GM18520 (cell line): Measurements from ENCODE around the gene VPS13D.

ENCODE experiments used
- ATAC-seq: cut with Tn5 transposase; IDR thresholded peaks from one replicate; pipeline ENCODE4 v1.9.1; 2021; ENCODE audit not compliant: unreplicated experiment

Gene VPS13D, protein sequence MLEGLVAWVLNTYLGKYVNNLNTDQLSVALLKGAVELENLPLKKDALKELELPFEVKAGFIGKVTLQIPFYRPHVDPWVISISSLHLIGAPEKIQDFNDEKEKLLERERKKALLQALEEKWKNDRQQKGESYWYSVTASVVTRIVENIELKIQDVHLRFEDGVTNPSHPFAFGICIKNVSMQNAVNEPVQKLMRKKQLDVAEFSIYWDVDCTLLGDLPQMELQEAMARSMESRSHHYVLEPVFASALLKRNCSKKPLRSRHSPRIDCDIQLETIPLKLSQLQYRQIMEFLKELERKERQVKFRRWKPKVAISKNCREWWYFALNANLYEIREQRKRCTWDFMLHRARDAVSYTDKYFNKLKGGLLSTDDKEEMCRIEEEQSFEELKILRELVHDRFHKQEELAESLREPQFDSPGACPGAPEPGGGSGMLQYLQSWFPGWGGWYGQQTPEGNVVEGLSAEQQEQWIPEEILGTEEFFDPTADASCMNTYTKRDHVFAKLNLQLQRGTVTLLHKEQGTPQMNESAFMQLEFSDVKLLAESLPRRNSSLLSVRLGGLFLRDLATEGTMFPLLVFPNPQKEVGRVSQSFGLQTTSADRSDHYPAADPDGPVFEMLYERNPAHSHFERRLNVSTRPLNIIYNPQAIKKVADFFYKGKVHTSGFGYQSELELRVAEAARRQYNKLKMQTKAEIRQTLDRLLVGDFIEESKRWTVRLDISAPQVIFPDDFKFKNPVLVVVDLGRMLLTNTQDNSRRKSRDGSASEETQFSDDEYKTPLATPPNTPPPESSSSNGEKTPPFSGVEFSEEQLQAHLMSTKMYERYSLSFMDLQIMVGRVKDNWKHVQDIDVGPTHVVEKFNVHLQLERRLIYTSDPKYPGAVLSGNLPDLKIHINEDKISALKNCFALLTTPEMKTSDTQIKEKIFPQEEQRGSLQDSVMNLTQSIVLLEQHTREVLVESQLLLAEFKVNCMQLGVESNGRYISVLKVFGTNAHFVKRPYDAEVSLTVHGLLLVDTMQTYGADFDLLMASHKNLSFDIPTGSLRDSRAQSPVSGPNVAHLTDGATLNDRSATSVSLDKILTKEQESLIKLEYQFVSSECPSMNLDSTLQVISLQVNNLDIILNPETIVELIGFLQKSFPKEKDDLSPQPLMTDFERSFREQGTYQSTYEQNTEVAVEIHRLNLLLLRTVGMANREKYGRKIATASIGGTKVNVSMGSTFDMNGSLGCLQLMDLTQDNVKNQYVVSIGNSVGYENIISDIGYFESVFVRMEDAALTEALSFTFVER (N-terminal part only)

GRCh38 chr1:12229835-12230548, at the start of gene VPS13D:
Gene VPS13D, plus strand, starts transcription at chr1:12230030. Its CDS starts 4,237 bp downstream, at chr1:12234267.
- peak; percentile 69 for ATAC-seq

GRCh38 chr1:12180315-12180714, 49.5 kb upstream of the VPS13D start:
- no peak for ATAC-seq

DNA sequence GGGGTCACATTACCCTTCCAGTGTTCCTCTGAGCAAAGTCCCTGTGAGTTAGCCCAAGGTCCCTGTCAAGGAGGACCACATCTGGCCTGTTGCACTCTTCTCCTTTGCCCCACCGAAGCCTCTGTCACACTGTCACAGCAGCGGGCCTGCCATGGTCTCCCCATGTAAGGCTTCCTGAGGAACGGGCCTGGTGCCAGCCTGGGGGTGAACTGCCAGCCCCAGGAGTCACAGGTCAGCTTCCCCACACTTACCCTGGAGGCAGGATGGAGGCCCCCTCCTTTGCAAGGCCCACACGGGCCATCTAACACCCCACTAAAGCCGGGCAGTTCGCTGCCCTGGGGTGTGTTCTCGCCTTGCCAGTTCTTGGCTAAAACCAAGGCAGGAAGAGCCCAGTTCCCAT, 48.9 kb upstream of the VPS13D start:
- ATAC-seq = no peak

- no peak for ATAC-seq
Observed at GRCh38 chr1:12181568-12181967, 48.3 kb upstream of the VPS13D start.

- ATAC-seq = no peak
Observed at GRCh38 chr1:12182410-12182984, 47.3 kb upstream of the VPS13D start.

DNA sequence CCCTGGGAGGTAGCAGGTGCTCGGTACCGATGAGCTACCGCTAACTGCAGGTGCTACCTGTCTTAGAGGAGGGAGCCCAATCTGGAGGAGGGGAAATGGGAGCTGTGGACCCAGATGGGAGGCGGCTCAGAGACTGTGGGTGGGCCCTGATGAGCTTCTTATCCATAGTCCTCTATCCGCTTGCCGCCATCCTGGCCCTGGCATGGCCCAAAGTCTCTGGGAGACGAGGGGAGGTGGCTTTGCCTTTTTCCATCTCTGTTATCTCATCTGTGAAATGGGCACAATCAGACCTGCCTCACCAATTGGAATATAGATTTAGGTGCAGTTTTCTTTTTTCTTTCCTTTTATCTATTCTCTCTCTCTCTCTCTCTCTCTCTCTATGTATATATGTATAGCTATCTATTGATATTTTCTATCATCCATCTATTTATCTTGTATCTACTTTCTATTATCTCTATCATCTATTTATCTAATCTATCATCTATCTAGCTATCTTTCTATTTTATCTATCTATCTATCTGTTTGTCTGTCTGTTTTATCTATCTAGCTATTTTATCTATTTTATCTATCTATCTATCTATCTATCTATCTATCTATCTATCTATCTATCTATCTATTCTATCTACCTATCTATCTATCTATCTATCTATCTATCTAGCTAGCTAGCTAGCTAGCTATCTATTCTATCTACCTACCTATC, 46.6 kb upstream of the VPS13D start:
- no peak for ATAC-seq

DNA sequence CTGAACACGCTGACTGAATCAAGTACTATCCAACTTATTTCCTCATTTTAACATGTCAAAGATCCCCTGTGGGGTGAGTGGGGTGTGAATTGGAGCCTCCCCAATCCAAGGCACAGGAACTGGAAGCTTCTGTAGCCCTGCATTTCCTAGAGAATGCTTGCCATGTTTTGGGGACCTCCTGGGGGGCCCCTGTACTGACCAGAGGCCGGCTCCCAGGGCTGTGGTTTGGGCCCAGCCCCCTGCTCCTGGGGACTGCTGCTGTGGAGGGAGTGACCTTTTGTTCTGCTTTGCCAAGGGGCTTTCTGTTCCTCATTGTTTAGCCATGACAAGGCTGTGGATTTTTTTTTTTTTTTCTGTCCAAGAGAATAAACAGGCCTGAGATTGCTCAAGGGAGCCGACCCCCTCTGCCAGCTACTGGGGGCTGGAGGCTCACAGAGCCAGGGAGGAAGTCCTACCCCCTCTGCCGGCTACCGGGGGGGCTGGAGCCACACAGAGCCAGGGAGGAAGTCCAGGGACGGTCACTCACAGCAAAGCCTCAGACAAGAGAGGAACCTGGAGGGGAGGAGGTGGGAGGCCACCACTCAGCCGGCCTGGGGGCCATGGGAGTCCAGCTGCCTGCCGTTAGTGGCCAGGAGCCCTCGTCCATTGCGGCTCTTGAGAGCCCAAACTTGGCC, 45.7 kb upstream of the VPS13D start:
- no peak for ATAC-seq

GRCh38 chr1:12185036-12185917, 44.6 kb upstream of the VPS13D start:
- ATAC-seq = no peak

DNA sequence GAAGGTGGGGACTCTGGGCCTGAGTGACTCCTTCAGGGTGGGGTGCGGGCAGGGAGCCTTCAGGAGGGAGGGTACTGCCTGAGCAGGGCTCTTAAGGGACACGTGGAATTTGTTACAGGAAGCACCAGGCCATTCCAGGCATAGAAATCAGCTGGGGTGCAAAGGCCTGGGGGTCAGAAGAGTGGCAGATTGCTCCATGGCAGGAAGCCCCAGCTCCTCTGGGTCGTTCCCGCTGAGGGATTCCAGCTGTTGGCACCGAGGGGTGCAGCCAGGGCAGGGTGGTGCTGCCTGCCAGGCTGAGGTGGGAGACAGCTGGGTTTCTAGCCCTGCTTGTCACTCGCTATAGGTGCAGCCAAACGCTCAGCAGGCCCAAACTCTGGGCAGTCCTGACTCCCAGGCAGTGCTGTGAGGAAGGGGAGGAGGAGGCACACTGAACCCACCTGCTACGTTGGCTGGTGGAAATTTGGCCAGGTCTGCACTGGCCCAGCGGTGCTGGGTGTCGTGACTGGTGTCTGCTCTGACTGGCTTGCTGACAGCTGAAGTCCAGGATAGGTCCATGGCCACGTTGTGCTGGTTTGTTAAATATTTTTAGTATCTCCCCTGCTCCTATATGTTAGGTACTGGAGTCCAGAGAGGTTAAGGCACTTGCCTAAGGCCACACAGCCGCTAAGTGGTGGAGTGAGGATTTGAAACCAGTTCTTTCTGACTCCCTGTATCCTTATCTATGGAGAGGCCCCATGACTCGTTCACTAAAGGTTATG, 43.7 kb upstream of the VPS13D start:
- ATAC-seq = no peak

DNA sequence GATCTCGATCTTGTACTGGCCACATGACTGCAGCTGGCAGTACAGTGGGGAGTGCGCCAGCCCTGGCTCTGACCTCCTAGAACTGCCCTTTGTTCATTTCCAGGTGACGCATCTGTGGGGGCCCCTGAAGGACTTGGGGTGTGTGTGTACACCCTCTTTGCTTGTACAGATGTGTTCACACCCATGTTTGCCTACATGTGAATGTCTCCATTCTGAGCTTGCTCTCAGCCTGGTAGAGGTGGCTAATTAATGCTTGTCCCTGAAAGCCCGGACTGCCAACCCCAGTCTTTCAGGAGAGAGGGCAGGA, 43.2 kb upstream of the VPS13D start:
- no peak for ATAC-seq

DNA sequence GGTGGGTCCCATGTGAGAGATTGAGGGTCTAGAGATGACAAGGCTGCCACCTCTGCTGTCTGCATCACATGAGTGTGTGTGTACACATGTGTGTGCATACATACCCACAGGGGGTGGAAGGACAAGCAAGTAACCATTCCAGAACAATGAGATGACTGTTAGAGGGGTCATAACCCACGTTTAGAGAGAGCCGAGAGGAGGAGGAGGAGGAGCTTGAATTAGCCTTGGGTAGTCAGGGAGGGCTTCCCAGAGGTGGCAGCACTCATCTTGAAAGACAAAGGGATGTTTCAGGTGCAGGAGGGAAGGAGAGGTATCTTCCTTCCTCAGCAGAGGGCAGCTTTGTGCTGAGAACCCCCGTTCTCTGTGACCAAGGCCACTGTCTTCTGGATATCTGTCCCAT, 41.7 kb upstream of the VPS13D start:
- ATAC-seq = no peak

GRCh38 chr1:12188657-12189327, 41.0 kb upstream of the VPS13D start:
- no peak for ATAC-seq

DNA sequence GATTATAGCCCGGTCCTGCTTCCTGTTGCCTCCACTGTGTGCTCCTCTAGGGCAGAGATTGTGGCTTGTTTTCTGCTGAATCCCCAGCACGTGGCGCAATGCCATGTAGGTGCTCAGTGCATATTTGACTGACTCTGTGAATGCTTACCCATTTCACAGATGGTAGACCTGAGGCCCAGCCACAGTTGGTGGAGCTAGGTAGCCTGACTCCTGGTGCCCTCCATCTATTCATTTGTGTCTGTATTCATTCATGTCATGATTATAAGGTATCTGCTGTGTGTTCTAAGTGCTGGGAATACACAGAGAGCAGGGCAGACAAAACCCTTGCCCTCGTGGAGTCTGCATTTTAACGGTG, 40.5 kb upstream of the VPS13D start:
- ATAC-seq = no peak

GRCh38 chr1:12191242-12192032, 38.4 kb upstream of the VPS13D start:
- no peak for ATAC-seq

DNA sequence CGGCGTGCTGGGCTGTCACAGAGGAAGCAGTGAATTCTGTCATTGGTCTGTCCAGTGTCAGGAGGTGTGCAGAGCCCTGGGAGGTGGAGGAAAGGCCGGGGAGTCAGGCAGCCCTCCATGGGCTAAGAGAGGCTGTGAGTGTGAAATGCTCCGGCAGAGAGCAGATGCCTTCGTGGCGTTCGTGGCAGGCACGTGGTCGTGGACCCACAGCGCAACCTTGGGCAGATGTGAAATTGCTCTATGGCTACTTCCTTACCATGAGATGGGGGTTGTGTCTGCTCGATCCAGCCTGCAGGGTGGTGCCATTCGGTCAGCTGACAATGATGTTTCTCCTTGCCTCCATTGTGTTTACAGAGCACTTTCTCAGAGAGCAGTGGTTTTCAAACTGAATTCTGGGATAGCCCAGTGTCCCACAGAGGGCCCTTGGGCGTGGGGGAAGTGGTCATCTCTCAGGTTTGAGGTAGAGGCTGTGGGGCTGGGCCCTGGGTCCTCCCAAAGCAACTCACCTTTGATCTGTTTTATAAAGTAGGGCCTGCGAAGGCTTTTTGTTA, 35.1 kb upstream of the VPS13D start:
- no peak for ATAC-seq

GRCh38 chr1:12195416-12195815, 34.4 kb upstream of the VPS13D start:
- no peak for ATAC-seq
